Suppressor macrophage (primary cell): ENCODE measurements around the gene DAPK1.

Experiments
- DNase-seq, 4 experiments: peaks; one replicate each; pipeline ENCODE4 v3.0.0-alpha.2; 2020 to 2022
- total RNA-seq, 17 experiments: gene quantifications; one replicate each; lab custom pipeline; 2026; ENCODE audit warnings: mixed read lengths in 6 of 17, inconsistent platforms in 3 of 17; lab: John Stamatoyannopoulos, UW

DAPK1 gene
- 174 to 322 (median 226) reads per million in 17 experiments for total RNA-seq

DNA sequence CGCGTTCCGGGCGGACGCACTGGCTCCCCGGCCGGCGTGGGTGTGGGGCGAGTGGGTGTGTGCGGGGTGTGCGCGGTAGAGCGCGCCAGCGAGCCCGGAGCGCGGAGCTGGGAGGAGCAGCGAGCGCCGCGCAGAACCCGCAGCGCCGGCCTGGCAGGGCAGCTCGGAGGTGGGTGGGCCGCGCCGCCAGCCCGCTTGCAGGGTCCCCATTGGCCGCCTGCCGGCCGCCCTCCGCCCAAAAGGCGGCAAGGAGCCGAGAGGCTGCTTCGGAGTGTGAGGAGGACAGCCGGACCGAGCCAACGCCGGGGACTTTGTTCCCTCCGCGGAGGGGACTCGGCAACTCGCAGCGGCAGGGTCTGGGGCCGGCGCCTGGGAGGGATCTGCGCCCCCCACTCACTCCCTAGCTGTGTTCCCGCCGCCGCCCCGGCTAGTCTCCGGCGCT, at the start of gene DAPK1:
Gene DAPK1 (plus strand): TSS at position 264 of the 442 bp plus-strand sequence. CDS start 1,211 bp downstream, outside the sequence.
- DNase-seq, result peak; percentile 75 to 93 (median 86)

DNA sequence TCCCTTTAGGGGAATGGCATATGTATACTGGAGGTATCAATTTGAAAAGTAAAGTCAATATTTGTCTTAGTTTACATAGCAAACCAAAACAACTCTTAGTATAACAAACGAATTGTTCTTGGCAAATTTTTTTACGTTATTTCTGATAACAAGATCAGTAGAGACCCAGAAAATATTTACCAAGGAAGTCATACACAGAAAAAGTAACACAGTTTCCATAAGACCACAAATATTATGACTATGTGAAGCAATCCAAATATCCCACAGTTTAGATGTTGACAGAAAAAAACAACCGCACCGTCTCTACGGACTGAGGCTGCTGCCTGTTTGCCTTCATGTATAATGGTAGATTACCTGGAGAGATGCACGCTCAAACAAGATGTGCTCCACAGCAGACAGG, 46.5 kb upstream of the DAPK1 start:
- no peak for DNase-seq

DNA sequence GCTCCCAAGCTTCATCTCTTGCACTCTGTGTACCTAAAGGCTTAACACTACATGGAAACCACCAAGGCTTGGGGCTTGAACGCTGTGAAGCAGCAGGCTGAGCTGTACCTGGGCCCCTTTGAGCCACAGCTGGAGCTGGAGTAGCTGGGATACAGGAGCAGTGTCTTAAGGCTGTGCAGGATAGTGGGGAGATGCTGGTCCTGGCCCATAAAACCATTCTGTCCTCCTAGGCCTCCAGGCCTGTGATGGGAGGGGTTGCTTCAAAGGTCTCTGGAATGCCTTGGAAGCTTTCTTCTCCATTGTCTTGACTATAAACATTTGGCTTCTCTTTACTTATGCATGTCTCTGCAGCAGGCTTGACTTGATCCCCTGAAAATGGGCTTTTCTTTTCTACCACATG, 42.3 kb upstream of the DAPK1 start:
- DNase-seq, result no peak

DNA sequence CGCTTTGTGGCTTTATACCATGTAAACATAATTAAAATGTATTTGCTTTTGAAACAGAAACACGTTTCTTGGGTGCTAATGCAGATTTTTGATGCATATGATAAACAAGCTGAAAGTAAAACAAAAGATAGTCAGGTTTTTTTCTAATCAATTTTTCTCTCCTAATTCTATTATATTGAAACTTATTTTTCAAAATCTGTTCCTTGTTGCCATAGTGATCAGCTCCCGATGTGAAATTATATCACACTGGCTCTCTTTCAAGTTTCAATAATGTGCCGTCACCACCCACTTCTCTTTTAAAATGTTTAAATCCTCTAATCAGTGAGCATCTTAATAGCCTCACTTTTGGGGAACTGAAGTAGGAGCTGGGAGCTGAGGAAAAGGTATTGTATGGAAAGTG, 36.4 kb upstream of the DAPK1 start:
- peak in 1 of 4 experiments; percentile 12 for DNase-seq

DNA sequence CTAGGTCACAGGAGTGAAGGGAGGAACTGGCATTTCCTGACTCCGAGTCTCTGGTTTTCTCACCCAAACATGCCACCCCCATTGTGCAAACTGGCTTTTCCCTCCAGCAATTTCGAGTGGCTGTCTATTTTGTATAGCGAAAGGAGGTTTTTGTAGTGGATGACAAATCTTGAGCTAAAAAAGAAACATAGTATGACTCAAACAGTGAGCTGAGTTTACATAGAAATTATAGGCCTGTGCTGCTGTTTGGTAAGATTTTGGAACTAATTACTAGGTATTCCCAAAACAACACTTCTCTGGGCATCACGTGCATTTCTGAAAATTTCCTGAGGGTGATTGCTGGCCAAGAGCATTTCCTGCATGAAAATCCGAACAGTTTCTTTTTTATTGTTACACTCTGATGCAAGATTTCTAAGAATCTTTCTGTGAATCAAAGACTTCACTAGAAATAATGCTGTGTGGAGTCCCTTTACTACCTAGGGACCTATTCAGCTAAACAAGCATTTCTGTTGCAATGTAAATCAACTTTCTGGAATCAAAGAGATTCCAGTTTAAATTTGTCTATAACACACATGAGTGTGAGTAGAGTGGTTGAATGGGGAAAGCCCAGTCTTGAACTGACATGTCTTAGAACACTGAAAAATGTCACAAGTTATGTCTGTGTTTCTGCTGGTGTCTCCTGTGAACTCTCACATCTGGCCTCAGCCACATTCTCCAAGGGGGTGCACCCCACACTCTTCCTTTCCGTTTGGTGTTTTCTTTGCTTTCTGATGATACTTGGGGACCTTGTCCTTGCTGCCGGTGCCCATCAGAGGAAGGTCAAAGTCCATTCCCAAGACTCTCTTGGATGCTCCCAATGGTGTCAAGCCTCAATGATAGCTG, 33.3 kb upstream of the DAPK1 start:
- peak in 2 of 4 experiments; percentile 9 to 15 for DNase-seq

DNA sequence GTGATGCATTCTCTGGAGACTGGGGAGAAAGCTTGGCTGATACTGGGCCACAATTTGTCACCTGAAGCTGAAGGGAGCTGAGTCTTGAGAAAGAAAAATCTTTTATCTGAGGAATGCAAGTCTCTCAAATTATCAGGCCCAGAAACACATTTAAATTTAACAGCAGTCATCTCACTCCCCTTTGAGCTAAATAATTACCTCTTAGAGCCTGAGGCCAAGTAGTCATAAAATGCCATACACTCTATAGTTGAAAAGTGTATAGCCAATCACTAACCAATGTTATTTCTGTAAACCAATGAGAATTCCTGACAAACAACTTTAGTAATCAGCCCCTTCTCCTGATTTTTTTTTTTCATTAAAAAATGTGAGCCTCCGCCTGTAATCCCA, 32.7 kb upstream of the DAPK1 start:
- DNase-seq, result no peak

DNA sequence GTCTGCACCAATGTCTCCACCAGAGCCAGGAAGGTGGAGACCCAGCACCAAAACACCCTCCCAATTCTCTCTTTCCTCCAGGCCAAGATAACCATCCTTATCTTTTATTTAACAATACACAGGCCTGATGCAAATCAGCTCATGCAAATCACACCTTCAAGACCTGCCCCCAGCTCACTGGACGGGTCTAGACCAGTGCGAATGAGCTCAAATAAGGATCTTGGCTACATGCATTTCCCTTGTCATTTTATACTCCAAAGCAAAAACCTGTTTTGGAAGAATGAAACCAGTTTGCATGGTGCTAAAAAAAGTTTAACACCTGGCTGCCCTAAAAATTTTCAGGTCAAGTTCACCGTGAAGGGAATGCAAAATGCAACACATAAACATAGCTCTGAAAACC, 31.9 kb upstream of the DAPK1 start:
- no peak for DNase-seq

DNA sequence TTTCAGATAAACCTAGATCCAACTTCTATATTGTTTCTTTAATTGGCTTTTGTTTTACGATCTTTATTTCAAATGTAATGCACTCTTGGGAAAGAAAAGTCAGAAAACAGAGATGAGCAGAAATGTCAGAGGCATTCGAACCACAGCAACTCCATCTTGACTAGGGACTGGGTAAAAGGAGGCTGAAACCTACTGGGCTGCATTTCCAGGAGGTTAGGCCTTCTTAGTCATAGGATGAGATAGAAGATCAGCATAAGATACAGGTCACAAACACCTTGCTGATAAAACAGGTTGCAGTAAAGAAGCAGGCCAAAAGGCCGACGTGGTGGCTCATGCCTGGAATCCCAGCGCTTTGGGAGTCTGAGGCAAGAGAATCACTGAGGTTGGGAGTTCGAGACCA, 30.5 kb upstream of the DAPK1 start:
- no peak for DNase-seq

DNA sequence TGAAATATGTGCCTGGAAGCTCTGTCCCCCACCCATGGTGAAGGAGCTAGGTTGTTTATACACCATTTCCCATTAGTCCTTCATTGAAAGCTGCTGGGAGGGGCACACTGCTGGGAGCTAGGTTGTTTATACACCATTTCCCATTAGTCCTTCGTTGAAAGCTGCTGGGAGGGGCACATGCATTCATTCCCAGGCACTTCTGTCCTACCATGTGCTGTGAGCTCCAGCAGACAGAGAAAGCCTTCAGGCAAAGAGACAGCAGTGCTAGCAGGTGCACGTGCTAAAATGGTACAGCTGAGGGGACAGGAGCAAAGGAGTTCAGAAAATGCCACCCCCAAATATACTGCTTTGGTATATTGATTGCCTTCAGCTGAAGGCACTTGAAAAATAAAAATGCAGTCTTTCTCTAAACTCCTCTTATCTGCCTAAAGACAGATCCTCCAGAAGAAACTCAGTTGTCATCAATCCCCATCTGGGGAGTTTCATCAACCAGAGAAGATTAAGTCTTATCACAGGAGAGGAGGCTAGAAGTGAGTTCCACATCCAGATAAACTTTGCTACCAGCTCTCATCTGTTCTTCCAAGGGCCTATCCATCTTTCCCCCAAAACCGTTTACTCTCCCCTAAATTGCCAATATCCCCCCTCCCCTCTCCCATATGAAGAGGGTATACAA, 27.7 kb upstream of the DAPK1 start:
- DNase-seq, result no peak

DNA sequence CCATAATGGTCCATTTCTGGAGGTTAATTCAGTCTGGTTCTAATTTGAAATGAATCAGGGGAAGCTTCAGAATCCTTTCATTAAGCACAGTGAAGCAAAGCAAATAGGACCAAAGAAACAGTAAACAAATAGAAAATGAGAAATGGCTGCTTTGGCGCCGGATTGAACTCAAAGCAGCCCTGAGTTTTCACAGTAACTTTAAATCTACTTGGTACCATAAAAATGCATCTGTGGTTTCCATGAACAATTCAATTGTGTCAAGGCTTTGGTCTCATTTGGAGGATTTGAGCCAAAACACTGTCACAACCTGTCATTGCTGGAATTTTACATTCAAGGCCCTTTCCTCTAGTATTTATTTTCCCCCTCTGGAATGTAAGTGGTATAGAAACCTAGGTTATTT, 25.9 kb upstream of the DAPK1 start:
- DNase-seq, result no peak

DNA sequence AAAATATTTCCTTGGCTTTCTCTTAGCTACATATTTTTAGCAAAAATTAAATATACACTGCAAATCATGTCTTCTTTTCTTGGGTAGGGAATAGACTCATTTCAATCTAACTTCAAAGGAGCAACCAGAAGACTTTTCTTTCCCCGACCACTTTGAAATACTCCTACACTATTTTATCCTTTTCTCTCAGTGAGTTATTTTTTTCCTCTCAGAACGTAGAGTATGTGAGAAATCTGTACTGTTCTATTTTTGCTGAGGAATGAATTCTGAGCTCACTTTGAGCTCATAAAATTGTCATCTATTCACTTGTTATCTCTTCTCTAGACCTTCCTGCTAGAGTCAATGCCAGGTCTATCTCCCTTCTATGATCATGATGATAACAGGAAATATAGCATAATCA, 22.2 kb upstream of the DAPK1 start:
- DNase-seq, result no peak

DNA sequence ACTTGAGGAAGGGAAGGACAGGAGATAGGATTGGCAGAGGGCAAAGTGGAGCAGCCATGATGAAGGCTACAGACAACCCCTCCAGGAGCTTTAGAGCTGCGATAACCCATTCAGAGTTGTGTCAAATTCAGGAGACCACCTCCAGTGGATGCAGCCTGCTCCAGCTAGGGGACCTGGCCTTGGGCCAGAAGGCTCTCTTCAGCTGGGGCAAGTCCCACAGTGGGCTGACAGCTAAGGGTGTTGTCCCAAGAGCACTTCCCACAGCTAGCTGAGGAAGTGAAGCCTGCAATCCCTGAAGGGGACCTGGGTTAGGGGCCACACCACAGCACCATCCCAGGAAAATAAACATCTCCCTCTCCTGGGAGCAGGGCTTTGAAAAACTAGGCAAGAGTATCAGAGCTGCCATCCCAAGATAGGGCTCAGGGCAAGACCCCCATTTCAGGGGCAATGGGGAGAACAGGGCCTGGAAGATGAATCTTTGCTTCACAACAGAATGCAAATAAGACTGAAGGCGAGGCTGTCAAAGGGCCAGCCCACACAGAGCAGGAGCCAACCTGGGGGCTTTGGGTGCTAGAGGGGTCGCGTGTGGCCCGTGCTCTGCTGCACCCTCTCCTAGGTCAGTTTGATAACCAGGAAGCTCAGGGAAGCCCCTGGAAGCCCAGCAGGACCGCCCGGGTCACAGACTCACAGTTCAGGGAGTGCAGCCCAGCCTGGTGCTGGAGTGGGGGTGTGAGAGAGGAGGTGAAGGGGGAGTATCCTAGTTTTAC, 19.3 kb upstream of the DAPK1 start:
- DNase-seq, result peak in 3 of 4 experiments; percentile 32 to 55 (median 50)

DNA sequence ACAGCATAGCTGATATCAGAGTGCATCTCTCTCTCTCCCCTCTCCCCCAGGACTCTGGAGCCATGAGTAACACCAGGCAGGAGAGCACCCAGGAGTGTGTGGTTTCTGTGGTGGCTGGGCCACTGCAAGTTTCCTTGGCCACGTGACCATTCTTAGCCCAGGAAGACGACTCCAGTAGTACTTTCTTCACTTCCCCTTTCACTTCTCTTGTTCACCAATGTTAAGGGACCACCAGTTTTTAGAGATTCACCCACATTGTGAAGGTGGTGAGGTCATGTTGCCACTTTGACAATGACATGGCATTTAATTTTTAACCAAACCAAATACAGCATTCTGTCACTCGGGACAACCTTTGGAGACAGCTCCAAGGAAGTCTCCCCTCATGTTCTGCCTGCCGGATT, 17.9 kb upstream of the DAPK1 start:
- peak; percentile 87 to 95 (median 91) for DNase-seq

DNA sequence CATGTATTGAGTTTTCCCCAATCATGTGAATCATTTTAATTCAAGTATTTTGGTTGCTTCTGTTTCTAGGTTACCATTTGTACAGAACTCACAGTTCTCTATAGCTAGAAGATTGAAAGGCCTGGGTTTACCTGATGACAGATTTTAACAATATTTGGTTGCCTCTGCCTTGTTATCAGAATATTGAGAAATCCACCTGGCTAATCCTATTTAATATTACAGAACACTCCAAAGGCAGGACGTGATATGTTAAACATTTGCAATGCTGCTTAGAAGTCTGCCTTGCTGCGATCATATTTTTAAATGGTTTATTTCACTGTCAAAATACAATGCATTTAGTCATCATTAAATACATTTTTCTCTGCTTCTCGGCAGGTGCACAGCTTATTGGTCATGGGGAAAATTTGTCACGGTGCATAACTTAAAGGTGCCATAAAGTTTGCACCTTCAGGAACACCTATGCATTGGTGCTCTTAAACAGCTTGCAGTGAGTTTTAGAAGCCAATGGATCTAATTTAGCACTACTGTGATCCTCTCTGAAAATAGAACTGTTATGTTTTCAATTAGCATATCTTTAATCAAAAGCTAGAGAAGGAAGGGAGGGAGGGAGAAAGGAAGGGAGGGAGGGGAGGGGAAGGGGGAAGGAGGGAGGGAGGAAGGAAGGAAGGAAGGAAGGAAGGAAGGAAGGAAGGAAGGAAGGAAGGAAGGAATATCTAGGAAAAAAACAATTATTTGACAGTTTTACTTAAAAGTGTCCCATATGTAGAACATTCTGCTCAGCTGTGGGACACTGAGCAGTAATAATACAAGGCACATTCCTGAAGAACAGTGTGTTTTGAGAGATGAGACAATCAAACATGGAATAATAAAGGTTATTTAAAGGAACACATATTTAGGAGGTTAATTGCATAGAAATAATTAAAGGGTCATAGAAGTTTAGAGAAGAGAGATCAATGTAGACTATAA, 15.5 kb upstream of the DAPK1 start:
- no peak for DNase-seq

DNA sequence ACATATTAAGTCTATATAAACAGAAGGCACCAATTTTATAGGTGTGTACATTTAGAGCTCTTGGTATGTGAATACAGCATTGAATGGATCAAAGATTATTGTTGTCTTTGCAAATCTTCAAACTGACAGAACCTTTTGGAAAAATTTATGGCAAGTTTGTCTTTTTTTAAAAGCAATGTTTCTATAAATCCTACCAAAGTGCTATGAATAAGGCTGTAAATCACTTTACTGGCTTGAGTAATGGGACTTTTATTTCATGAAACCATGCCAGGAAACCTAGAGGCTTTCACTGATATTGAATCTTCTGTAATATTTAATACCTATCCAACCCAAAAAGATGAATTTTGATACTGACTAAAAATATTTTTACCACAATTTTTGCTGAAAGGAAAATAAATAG, 7.4 kb upstream of the DAPK1 start:
- DNase-seq, result no peak

DNA sequence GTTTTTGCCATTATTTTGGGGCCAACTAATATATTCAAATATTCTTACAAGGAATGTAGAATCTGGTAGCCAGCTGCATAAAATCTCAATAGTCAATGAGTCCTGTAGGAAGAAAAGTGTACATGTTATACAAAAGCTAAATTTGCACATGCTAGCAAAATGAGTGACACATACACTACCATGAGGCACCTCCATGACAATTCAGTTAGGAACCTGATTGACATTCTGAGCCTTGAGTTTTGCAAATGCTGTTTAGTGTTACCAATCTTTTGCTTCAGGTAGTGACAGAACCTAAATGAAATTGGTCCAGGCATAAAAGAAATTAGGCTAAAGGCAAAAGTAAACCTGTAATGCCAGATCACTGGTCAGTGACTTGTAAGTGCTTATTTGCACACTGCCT, 6.8 kb upstream of the DAPK1 start:
- no peak for DNase-seq

DNA sequence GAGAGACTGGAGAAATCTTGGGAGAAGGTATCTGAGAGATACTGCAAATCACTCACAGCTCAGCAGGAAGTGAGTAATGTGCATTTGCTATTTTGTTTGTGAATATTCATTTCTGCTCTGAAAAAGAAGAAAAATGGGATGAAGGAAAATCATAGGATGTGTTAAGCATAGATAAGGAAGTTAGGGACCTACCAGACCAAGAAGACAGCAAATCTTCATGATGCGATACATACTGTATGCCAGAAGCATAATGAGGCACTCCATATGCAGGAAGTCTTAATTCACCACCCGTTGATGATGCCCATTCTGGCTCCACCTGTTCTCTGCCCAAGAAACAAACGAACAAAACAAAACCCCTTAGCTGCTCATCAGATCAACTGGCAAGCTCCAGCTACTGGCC, 6.1 kb upstream of the DAPK1 start:
- no peak for DNase-seq

DNA sequence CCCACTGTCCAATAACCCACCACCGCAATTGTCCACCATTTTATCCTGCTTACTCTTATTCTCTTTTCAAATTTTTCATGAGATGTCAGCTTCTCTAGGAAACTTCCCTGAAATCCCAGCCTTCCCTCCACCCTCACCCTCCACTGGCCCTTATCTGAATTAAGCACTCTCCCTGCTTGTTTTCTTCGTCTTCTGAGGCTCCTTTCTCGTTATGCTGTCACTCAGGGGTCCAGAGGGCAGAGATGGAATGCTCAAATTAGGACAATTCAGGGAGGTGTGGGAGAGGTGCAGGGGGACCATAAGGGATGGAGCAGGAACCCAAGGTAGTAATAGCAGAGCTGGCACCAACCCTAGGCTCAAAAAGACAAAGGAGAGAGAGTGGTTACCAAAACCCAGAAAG, 5.0 kb upstream of the DAPK1 start:
- no peak for DNase-seq

DNA sequence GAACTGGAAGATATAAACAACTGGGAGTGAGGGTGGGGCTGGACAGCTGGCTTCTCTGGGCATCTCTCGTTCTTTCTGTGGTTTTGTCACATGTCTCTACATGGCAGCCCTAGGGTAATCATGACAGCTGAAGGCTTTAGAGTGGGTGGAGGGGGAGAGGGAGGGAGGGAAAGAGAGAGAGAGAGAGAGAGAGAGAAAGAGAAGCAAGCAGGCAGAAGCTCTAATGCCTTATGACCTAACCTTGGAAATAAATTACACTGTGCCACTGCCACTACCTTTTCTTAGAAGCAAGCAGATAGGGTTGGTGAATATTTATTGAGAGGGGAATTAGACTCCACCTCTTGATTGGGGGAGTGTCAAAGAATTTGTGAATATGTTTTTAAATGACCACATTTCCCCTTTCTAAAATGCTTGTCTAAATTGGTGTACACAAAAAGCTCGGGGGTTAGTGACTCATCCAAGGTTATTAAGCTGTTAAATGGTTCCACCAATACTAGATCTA, 2.6 kb upstream of the DAPK1 start:
- peak; percentile 58 to 83 (median 77) for DNase-seq

DNA sequence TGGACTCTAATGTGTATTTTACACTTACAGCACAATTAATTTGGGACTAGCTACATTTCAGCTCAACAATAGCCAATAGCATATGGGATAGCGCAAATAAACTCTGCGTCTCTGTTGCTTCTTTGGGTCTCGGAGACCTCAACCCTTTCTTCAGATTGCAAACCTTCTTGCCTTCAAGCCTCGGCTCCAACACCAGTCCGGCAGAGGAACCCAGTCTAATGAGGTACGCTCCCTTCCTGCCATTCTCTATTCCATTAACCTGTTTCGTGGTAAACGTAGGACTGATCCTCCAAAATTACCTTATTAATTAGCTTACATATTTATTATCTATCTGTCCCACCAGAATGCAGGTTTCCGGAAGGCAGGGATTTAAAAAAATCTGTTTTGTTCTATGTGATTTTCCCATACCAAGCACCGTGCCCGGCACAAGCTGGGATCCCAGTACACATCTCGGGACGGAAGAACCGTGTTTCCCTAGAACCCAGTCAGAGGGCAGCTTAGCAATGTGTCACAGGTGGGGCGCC, 525 bp upstream of the DAPK1 start:
- DNase-seq, result no peak

DNA sequence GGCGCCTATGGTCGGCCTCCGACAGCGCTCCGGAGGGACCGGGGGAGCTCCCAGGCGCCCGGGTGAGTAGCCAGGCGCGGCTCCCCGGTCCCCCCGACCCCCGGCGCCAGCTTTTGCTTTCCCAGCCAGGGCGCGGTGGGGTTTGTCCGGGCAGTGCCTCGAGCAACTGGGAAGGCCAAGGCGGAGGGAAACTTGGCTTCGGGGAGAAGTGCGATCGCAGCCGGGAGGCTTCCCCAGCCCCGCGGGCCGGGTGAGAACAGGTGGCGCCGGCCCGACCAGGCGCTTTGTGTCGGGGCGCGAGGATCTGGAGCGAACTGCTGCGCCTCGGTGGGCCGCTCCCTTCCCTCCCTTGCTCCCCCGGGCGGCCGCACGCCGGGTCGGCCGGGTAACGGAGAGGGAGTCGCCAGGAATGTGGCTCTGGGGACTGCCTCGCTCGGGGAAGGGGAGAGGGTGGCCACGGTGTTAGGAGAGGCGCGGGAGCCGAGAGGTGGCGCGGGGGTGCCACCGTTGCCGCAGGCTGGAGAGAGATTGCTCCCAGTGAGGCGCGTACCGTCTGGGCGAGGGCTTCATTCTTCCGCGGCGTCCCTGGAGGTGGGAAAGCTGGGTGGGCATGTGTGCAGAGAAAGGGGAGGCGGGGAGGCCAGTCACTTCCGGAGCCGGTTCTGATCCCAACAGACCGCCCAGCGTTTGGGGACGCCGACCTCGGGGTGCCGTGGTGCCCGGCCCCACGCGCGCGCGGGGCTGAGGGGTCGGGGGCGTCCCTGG, 561 bp downstream of the DAPK1 start:
- peak in 3 of 4 experiments; percentile 51 to 74 (median 69) for DNase-seq
